H1 (cell line): ENCODE results near the gene MKX. TPM values are rescaled to one million over a fixed set of nuclear protein-coding genes. Genes with fewer than 3 reads are reported as not detected.

Source experiments
- CTCF ChIA-PET: fragments of 300-600 bp; sonication (Branson Sonifier 250); formaldehyde crosslinking; loops from one replicate; lab custom pipeline; 2021; ENCODE audit not compliant: partially characterized antibody; lab: Charles Lee
- POLR2A ChIA-PET: fragments of 300-600 bp; sonication (Branson Sonifier 250); formaldehyde crosslinking; loops from one replicate; lab custom pipeline; 2021; ENCODE audit warnings: inconsistent platforms; ENCODE audit not compliant: partially characterized antibody; lab: Charles Lee
- DNase-seq, 2 experiments: peaks; one replicate each; pipeline versions ENCODE4 v3.0.0 to v3.0.0-alpha.2; 2010 to 2022; ENCODE audit warnings: low spot score in 2 of 2, low read depth in 1 of 2, mixed read lengths in 1 of 2
- FAIRE-seq: peaks from 2 replicates; lab custom pipeline; 2011; peaks lifted over from hg19 to GRCh38; lab: Jason Lieb, UNC
- H2AFZ ChIP-seq: 2 replicates; pipeline ENCODE4 v1.8.1; 2012; ENCODE audit warnings: low read length, inconsistent platforms
- H2AK5ac ChIP-seq: 2 replicates; pipeline ENCODE4 v1.6.1; 2013; ENCODE audit warnings: low read depth, low read length
- H2BK120ac ChIP-seq: replicated peaks from 2 replicates; pipeline ENCODE3; 2013; ENCODE audit warnings: low read depth, low read length, inconsistent platforms
- H2BK12ac ChIP-seq: 2 replicates; pipeline ENCODE4 v1.6.1; 2013; ENCODE audit warnings: low read depth, low read length
- H2BK15ac ChIP-seq: 2 replicates; pipeline ENCODE4 v1.6.1; 2013; ENCODE audit warnings: low read length
- H2BK20ac ChIP-seq: 2 replicates; pipeline ENCODE4 v1.6.1; 2013; ENCODE audit warnings: low read length
- H2BK5ac ChIP-seq: 2 replicates; pipeline ENCODE4 v1.6.1; 2013; ENCODE audit warnings: low read depth, low read length
- H3K14ac ChIP-seq: 2 replicates; pipeline ENCODE4 v1.6.1; 2013; ENCODE audit warnings: inconsistent platforms; ENCODE audit not compliant: insufficient read length
- H3K18ac ChIP-seq: 2 replicates; pipeline ENCODE4 v1.6.1; 2013; ENCODE audit warnings: low read length; ENCODE audit errors: extremely low read depth
- H3K23ac ChIP-seq: 2 replicates; pipeline ENCODE4 v1.6.1; 2013; ENCODE audit warnings: inconsistent platforms; ENCODE audit not compliant: insufficient read length
- H3K23me2 ChIP-seq: 2 replicates; pipeline ENCODE4 v1.6.1; 2013; ENCODE audit warnings: low read depth, low read length
- H3K27ac ChIP-seq: 2 replicates; pipeline ENCODE4 v1.6.1; 2011; ENCODE audit warnings: low read depth, low read length, inconsistent platforms
- H3K27me3 ChIP-seq, 4 experiments: replicated peaks in 1 of 4; 1 replicate in 1 of 4; 2 replicates in 3 of 4; pipeline versions ENCODE4 v1.6.1 to v1.8.1; 2011 to 2013; ENCODE audit warnings: low read length in 3 of 4, mild to moderate bottlenecking in 3 of 4, inconsistent platforms in 2 of 4, mixed read lengths in 2 of 4, moderate library complexity in 1 of 4; ENCODE audit not compliant: control insufficient read depth in 3 of 4, insufficient read depth in 3 of 4; ENCODE audit errors: extremely low read depth in 1 of 4
- H3K36me3 ChIP-seq, 4 experiments: 2 replicates each; pipeline versions ENCODE4 v1.6.1 to v1.8.1; 2011 to 2013; ENCODE audit warnings: mild to moderate bottlenecking in 4 of 4, low read length in 3 of 4, moderate library complexity in 2 of 4, control low read depth in 1 of 4, inconsistent platforms in 1 of 4; ENCODE audit not compliant: insufficient read depth in 4 of 4, control insufficient read depth in 2 of 4
- H3K4ac ChIP-seq: replicated peaks from 2 replicates; pipeline ENCODE3; 2013; ENCODE audit warnings: low read length, low read depth, mixed read lengths, inconsistent platforms; ENCODE audit not compliant: insufficient read length
- H3K4me1 ChIP-seq, 4 experiments: replicated peaks in 1 of 4; 1 replicate in 1 of 4; 2 replicates in 3 of 4; pipeline versions ENCODE4 v1.6.1 to v1.8.1; 2011 to 2013; ENCODE audit warnings: low read length in 3 of 4, inconsistent platforms in 2 of 4, mixed read lengths in 1 of 4; ENCODE audit not compliant: insufficient read depth in 4 of 4, control insufficient read depth in 3 of 4
- H3K4me2 ChIP-seq, 2 experiments: 2 replicates each; pipeline versions ENCODE4 v1.6.1 to v1.8.1; 2011 to 2013; ENCODE audit warnings: low read depth in 2 of 2, low read length in 2 of 2, control low read depth in 1 of 2, inconsistent platforms in 1 of 2, mild to moderate bottlenecking in 1 of 2; ENCODE audit not compliant: insufficient read depth in 1 of 2
- H3K4me3 ChIP-seq, 4 experiments: fragments of 200-600, 300-600 bp in 1 of 4; sonication (generic), shearing (Covaris generic), sonication (Bioruptor Twin) in 1 of 4; 2 replicates each; pipeline versions ENCODE4 v1.5.1 to v1.8.1; 2011 to 2016; ENCODE audit warnings: low read length in 4 of 4, low read depth in 3 of 4, control low read depth in 2 of 4, inconsistent platforms in 2 of 4, mild to moderate bottlenecking in 2 of 4, mixed read lengths in 1 of 4, moderate library complexity in 1 of 4; ENCODE audit not compliant: insufficient read depth in 2 of 4; ENCODE audit errors: extremely low read depth in 1 of 4
- H3K56ac ChIP-seq: replicated peaks from 2 replicates; pipeline ENCODE3; 2013; ENCODE audit warnings: low read depth, mild to moderate bottlenecking, mixed read lengths, low read length, inconsistent platforms; ENCODE audit not compliant: insufficient read length
- H3K79me1 ChIP-seq: 2 replicates; pipeline ENCODE4 v1.6.1; 2013; ENCODE audit warnings: low read depth, low read length, control low read depth
- H3K79me2 ChIP-seq, 2 experiments: 2 replicates each; pipeline versions ENCODE4 v1.6.1 to v1.8.1; 2012 to 2013; ENCODE audit warnings: low read length in 2 of 2, mild to moderate bottlenecking in 2 of 2, inconsistent platforms in 1 of 2; ENCODE audit not compliant: insufficient read depth in 2 of 2, control insufficient read depth in 1 of 2
- H3K9ac ChIP-seq, 4 experiments: replicated peaks in 1 of 4; 1 replicate in 1 of 4; 2 replicates in 3 of 4; pipeline versions ENCODE4 v1.6.1 to v1.8.1; 2011 to 2013; ENCODE audit warnings: low read depth in 3 of 4, low read length in 3 of 4, control low read depth in 2 of 4, mild to moderate bottlenecking in 2 of 4, moderate library complexity in 2 of 4, inconsistent platforms in 1 of 4; ENCODE audit errors: extremely low read depth in 1 of 4
- H3K9me3 ChIP-seq, 2 experiments: 2 replicates each; pipeline versions ENCODE4 v1.6.1 to v1.8.1; 2012 to 2013; ENCODE audit warnings: mild to moderate bottlenecking in 2 of 2, moderate library complexity in 2 of 2, control low read depth in 1 of 2, inconsistent platforms in 1 of 2, low read depth in 1 of 2, low read length in 1 of 2, mixed read lengths in 1 of 2; ENCODE audit not compliant: insufficient read depth in 2 of 2
- H4K20me1 ChIP-seq, 2 experiments: replicated peaks in 1 of 2; 2 replicates each; pipeline versions ENCODE3 to v1.8.1; 2011 to 2013; ENCODE audit warnings: inconsistent platforms in 2 of 2, low read length in 2 of 2, mild to moderate bottlenecking in 1 of 2; ENCODE audit not compliant: insufficient read depth in 2 of 2, control insufficient read depth in 1 of 2
- H4K5ac ChIP-seq: 2 replicates; pipeline ENCODE4 v1.6.1; 2013; ENCODE audit warnings: low read length, low read depth, mixed read lengths, inconsistent platforms; ENCODE audit not compliant: insufficient read length
- H4K8ac ChIP-seq: 2 replicates; pipeline ENCODE4 v1.8.0; 2013; ENCODE audit warnings: mild to moderate bottlenecking, moderate library complexity, low read length, inconsistent platforms; ENCODE audit not compliant: insufficient read depth; ENCODE audit errors: extremely low read depth
- H4K91ac ChIP-seq: replicated peaks from 2 replicates; pipeline ENCODE3; 2013; ENCODE audit warnings: low read length, mixed read lengths, inconsistent platforms; ENCODE audit not compliant: insufficient read length
- ATF3 ChIP-seq: IDR thresholded peaks from 2 replicates; pipeline ENCODE4 v1.6.1; 2011; ENCODE audit warnings: low read depth, mild to moderate bottlenecking, low read length; ENCODE audit not compliant: insufficient read depth
- CREB1 ChIP-seq: IDR thresholded peaks from 2 replicates; pipeline ENCODE4 v1.6.1; 2012; ENCODE audit warnings: inconsistent platforms
- E2F6 ChIP-seq: IDR thresholded peaks from 2 replicates; pipeline ENCODE4 v1.6.1; 2012; ENCODE audit warnings: inconsistent platforms
- EZH2 ChIP-seq: fragments of 200-600 bp; sonication (generic); IDR thresholded peaks from 2 replicates; pipeline ENCODE4 v1.7.1; 2012; ENCODE audit warnings: low read depth, mild to moderate bottlenecking, moderate library complexity, low read length, inconsistent platforms; ENCODE audit not compliant: severe bottlenecking
- FOSL1 ChIP-seq: IDR thresholded peaks from 2 replicates; pipeline ENCODE4 v1.6.1; 2011; ENCODE audit warnings: mild to moderate bottlenecking, low read depth, low read length, moderate library complexity; ENCODE audit not compliant: insufficient read depth
- GTF2F1 ChIP-seq: IDR thresholded peaks from 2 replicates; pipeline ENCODE4 v1.6.1; 2012; ENCODE audit warnings: low read depth, low read length, improper control_type of control experiment, borderline replicate concordance
- HDAC2 ChIP-seq, 2 experiments: fragments of 300-600 bp in 1 of 2; sonication (generic) in 1 of 2; IDR thresholded peaks; 2 replicates each; pipeline ENCODE4 v1.6.1; 2011 to 2012; ENCODE audit warnings: low read depth in 2 of 2, low read length in 2 of 2, mild to moderate bottlenecking in 2 of 2, moderate library complexity in 2 of 2, borderline replicate concordance in 1 of 2, inconsistent platforms in 1 of 2
- KDM4A ChIP-seq: IDR thresholded peaks from one replicate; pipeline ENCODE4 v1.7.1; 2012; ENCODE audit warnings: low read depth, mild to moderate bottlenecking, moderate library complexity, low read length, inconsistent platforms; ENCODE audit not compliant: severe bottlenecking
- NRF1 ChIP-seq: IDR thresholded peaks from 2 replicates; pipeline ENCODE4 v1.6.1; 2011; ENCODE audit warnings: mild to moderate bottlenecking, low read depth, low read length, improper control_type of control experiment
- POLR2A ChIP-seq, 2 experiments: IDR thresholded peaks; 1 replicate in 1 of 2; 2 replicates in 1 of 2; pipeline ENCODE4 v1.6.1; 2011; ENCODE audit warnings: low read depth in 2 of 2, low read length in 2 of 2, mild to moderate bottlenecking in 2 of 2; ENCODE audit errors: control extremely low read depth in 1 of 2
- RXRA ChIP-seq: IDR thresholded peaks from 2 replicates; pipeline ENCODE4 v1.6.1; 2011; ENCODE audit warnings: low read depth, mild to moderate bottlenecking, low read length, moderate library complexity; ENCODE audit not compliant: insufficient read depth
- TAF7 ChIP-seq: optimal IDR thresholded peaks from 2 replicates; pipeline ENCODE3; 2011; ENCODE audit warnings: low read depth, mild to moderate bottlenecking, inconsistent platforms, low read length, moderate library complexity, borderline replicate concordance
- TBP ChIP-seq: IDR thresholded peaks from 2 replicates; pipeline ENCODE4 v1.6.1; 2011; ENCODE audit warnings: low read depth, low read length, improper control_type of control experiment
- TCF12 ChIP-seq: IDR thresholded peaks from 2 replicates; pipeline ENCODE4 v1.6.1; 2011; ENCODE audit warnings: low read depth, mild to moderate bottlenecking, low read length
- WGBS, 2 experiments: shearing (Covaris generic) in 1 of 2; methylation state at CpG; one replicate each; pipeline versions ENCODE4 v1.1.6 to v1.1.7; 2013 to 2015; ENCODE audit warnings: low lambda C conversion rate in 2 of 2, mixed read lengths in 2 of 2, inconsistent platforms in 1 of 2, low coverage in 1 of 2, missing lambda C conversion rate in 1 of 2; ENCODE audit not compliant: insufficient replicate concordance in 2 of 2, insufficient coverage in 1 of 2, insufficient read length in 1 of 2; ENCODE audit errors: extremely low coverage in 1 of 2, missing lambda C conversion rate in 1 of 2; 5-methylcytosine and 5-hydroxymethylcytosine counted together
- polyA plus RNA-seq, 7 experiments: library from polyadenylated mRNA; depleted of rRNA in 3 of 7; stranded (reverse) in 5 of 7; unstranded in 2 of 7; fragments of >200 nt in 5 of 7; fragments of 200-250 nt in 2 of 7; gene quantifications; 1 replicate in 5 of 7; 2 replicates in 1 of 7; 4 replicates in 1 of 7; pipeline versions ENCODE4 v1.2.1 to v1.2.3, GENCODE V29; 2011 to 2013; ENCODE audit warnings: missing spikeins in 2 of 7, mixed read lengths in 2 of 7
- total RNA-seq: library from RNA; stranded (reverse); fragmentation: NEBNext Ultra II Directional; extraction: Animal tissue kit (Norgen Biotek cat#: 25700); gene quantifications from 2 replicates; pipeline ENCODE4 v1.2.1, GENCODE V29; 2021

Gene MKX
- total and polyA plus RNA-seq, 2 of the 8 experiments (the other 6 are each of a cell fraction or from before 2014, with no cell fraction given), result 0.21 to 1.3 TPM

GRCh38 chr10:27696466-27696865 is 49.2 kb downstream of the MKX start:
- no peaks in the 10 kb centered on the region for H3K27me3 ChIP-seq
- no peaks in the 10 kb centered on the region for H3K79me2 ChIP-seq
- no peak overlapping the region for H3K4ac ChIP-seq
- H3K27ac ChIP-seq, result no peak overlapping the region
- no peak overlapping the region for H3K14ac ChIP-seq
- H3K56ac ChIP-seq, result no peak overlapping the region
- H3K9ac ChIP-seq, result no peak overlapping the region
- DNase-seq (no peak), FAIRE-seq (no peak)
- no peak overlapping the region for H3K4me2 ChIP-seq
- H4K91ac ChIP-seq, result no peak overlapping the region
- no peaks in the 10 kb centered on the region for H4K20me1 ChIP-seq
- no peak overlapping the region for H2BK12ac ChIP-seq
- CTCF ChIA-PET, result no interaction called here
- POLR2A ChIA-PET, result no interaction called here
- 92% methylated on average over 3 of the region's 3 CpGs; no CpG with 5 or more reads in 1 of the 2 experiments for WGBS, 2 experiments
- no peak overlapping the region for H2AFZ ChIP-seq
- H2BK120ac ChIP-seq, result no peak overlapping the region
- no peaks in the 10 kb centered on the region for H3K36me3 ChIP-seq
- H3K23me2 ChIP-seq, result no peaks in the 10 kb centered on the region
- no peak overlapping the region for H2BK15ac ChIP-seq
- no peak overlapping the region for H3K4me3 ChIP-seq
- H3K79me1 ChIP-seq, result no peaks in the 10 kb centered on the region
- H4K5ac ChIP-seq, result no peak overlapping the region
- no peak overlapping the region for H2AK5ac ChIP-seq
- H4K8ac ChIP-seq, result no peak overlapping the region
- H3K23ac ChIP-seq, result no peak overlapping the region
- peaks cover 0 to 6% (median 0%) of the 10 kb centered on the region in 4 experiments; a peak in 1 of 7 replicates for H3K4me1 ChIP-seq
- H3K9me3 ChIP-seq, result no peaks in the 10 kb centered on the region
- H2BK5ac ChIP-seq, result no peak overlapping the region
- H3K18ac ChIP-seq, result no peak overlapping the region
- H2BK20ac ChIP-seq, result no peak overlapping the region
- TF ChIP-seq FOSL1 (no peak), POLR2A (IDR thresholded peaks at IDR 0.05; ENCODE audit: control extremely low read depth in 1 of 2, low read depth in 2 of 2, low read length in 2 of 2) (no peak), RXRA (no peak), CREB1 (no peak), GTF2F1 (no peak), HDAC2 (IDR thresholded peaks at IDR 0.05; ENCODE audit: borderline replicate concordance in 1 of 2, low read depth in 2 of 2, low read length in 2 of 2) (no peak), E2F6 (no peak), ATF3 (no peak), TCF12 (no peak), EZH2 (no peak), NRF1 (no peak), TBP (no peak), TAF7 (no peak), KDM4A (no peak)
